Pancreas (tissue), 10 donors: ENCODE results near the gene APOL1. TPM values are rescaled to one million over a fixed set of nuclear protein-coding genes. Genes with fewer than 3 reads are reported as not detected.

ENCODE experiments used
- ATAC-seq, 4 donors: fragments of 200-7000 bp; cut with Tn5 transposase; one replicate each; pipeline versions ENCODE4 v1.8.0 to v1.9.1; 2020; ENCODE audit warnings: mild to moderate bottlenecking in 4 of 4, moderate library complexity in 4 of 4
- DNase-seq, 6 donors: peaks; one replicate each; pipeline ENCODE4 v3.0.0-alpha.2; 2020
- FAIRE-seq: peaks from 2 replicates; lab custom pipeline; 2012; peaks lifted over from hg19 to GRCh38; lab: Jason Lieb, UNC
- H3K27ac ChIP-seq, 4 donors: fragments of 200-600 bp; sonication (generic); 1 replicate in 3 of 4; 2 replicates in 1 of 4; pipeline versions ENCODE4 v1.5.0 to v1.8.0; 2020
- H3K27me3 ChIP-seq, 4 donors: fragments of 200-600 bp; one replicate each; pipeline ENCODE4 v1.8.0; 2021
- H3K36me3 ChIP-seq, 3 donors: fragments of 200-600 bp; sonication (generic) in 1 of 3; one replicate each; pipeline versions ENCODE4 v1.5.0 to v1.8.0; 2020 to 2021
- H3K4me1 ChIP-seq, 3 donors: fragments of 200-600 bp; one replicate each; pipeline ENCODE4 v1.8.0; 2021
- H3K4me3 ChIP-seq, 4 donors: fragments of 200-600 bp; sonication (generic) in 2 of 4; one replicate each; pipeline versions ENCODE4 v1.5.0 to v1.8.0; 2020 to 2021
- H3K9me3 ChIP-seq, 4 donors: fragments of 200-600 bp; one replicate each; pipeline ENCODE4 v1.8.0; 2021
- CTCF ChIP-seq, 4 donors: fragments of 200-600 bp; sonication (generic) in 3 of 4; IDR thresholded peaks; one replicate each; pipeline versions ENCODE4 v1.5.0 to v1.8.0; 2021; ENCODE audit warnings: antibody characterized with exemption in 4 of 4
- WGBS, 2 donors: extraction: QIAGEN DNeasy Blood & Tissue Kit; methylation state at CpG; one replicate each; pipeline ENCODE4 v1.1.7; 2013; 5-methylcytosine and 5-hydroxymethylcytosine counted together
- intact Hi-C, 3 donors: fragments of 100-400 bp; cut with DNase I; formaldehyde crosslinking; loops; one replicate each; pipeline versions ENCODE4 v1.11.1 to v1.14.2; 2022
- polyA plus RNA-seq, 2 donors: library from polyadenylated mRNA; stranded (reverse); fragments of 200-250 nt; gene quantifications; one replicate each; pipeline ENCODE4 v1.2.3, GENCODE V29; 2013
- total RNA-seq, 6 donors: library from RNA; stranded (reverse); fragmentation: NEBNext Ultra II Directional in 4 of 6; extraction: Animal tissue kit (Norgen Biotek cat#: 25700) in 4 of 6; gene quantifications; one replicate each; pipeline versions ENCODE4 v1.2.1 to v1.2.4, GENCODE V29; 2021 to 2023
- donor health status: healthy with polysubstance abuse.
- donor health status: DM: no; HTN: no; CAD: no; lungs with moderate emphysema.
- donor health status: DM: no; HTN: no; CAD: no.
- donor health status: control.
- donor health status: control.
- donor health status: Bipolar disorder and iron deficiency.
- donor health status: DM: yes; HTN: yes; CAD: no.
- donor health status: DM: no; HTN: no; CAD: no.
- donor health status: DM: no; HTN: no; CAD: no.
- donor health status: DM: yes; HTN: yes; CAD: no.

Gene APOL1
- total and polyA plus RNA-seq, 8 donors = 3.2 to 25.5 (median 5.5) TPM

DNA sequence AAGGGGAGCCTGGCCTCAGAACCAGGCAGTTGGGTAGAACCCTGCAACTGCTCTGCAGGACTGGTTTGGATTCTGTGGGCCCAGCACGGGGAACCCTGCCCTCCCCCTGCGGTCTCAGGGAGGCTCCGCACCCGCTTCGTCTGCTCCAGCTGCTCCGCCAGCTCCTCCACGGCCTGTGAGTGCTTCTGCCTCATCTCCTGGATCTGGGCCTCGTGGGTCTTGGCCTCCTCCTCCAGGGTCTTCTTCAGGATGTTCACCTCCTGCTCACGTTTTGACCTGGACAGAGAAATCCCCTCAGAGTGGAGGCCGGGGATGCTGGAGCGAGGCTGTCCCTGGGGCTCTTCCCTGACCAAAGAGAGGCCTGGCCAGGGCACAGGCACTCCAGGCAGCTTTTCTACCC, 41.9 kb downstream of the APOL1 start:
- Histone ChIP-seq H3K4me1 (no peaks in the 10 kb centered on the region), H3K27me3 (no peaks in the 10 kb centered on the region), H3K27ac (no peak overlapping the region), H3K4me3 (no peak overlapping the region), H3K36me3 (peaks cover 32 to 90% (median 84%) of the 10 kb centered on the region in 3 donors), H3K9me3 (no peaks in the 10 kb centered on the region)
- WGBS, 2 donors = 93 to 95% methylated on average over 11 of the region's 11 CpGs
- FAIRE-seq = no peak
- DNase-seq = peak in 2 of 6 donors; percentile 24 to 43
- intact Hi-C loops = no loop called here
- ATAC-seq = no peak
- TF ChIP-seq CTCF (IDR thresholded peaks at IDR 0.05) = no peak

DNA sequence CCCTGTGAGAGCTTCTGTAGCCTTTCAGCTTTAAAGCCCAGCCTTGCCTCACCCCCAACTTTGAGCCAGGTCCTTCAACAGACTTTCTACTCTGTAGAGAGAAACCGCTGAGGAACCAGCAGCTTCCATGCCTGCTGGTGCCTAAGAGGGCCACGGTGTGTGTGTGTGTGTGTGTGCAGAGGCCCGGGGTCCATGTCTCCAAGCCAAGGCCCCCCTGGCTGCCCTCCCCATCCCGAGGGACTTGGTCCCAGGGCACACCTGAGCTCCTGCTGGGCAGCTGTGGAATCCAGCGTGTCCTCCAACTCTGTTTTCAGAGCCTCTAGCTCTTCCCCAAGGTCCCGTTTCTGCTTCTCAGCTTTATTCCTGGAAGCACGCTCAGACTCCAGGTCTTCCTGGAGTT, 42.3 kb downstream of the APOL1 start:
- TF ChIP-seq CTCF (IDR thresholded peaks at IDR 0.05) = no peak
- Histone ChIP-seq H3K9me3 (no peaks in the 10 kb centered on the region), H3K27ac (no peak overlapping the region), H3K36me3 (peaks cover 36 to 90% (median 87%) of the 10 kb centered on the region in 3 donors), H3K27me3 (no peaks in the 10 kb centered on the region), H3K4me1 (no peaks in the 10 kb centered on the region), H3K4me3 (no peak overlapping the region)
- intact Hi-C loops = no loop called here
- ATAC-seq (no peak), FAIRE-seq (no peak), DNase-seq (peak in 2 of 6 donors; percentile 14 to 35)
- WGBS, 2 donors = 93 to 96% methylated on average over 7 of the region's 7 CpGs

DNA sequence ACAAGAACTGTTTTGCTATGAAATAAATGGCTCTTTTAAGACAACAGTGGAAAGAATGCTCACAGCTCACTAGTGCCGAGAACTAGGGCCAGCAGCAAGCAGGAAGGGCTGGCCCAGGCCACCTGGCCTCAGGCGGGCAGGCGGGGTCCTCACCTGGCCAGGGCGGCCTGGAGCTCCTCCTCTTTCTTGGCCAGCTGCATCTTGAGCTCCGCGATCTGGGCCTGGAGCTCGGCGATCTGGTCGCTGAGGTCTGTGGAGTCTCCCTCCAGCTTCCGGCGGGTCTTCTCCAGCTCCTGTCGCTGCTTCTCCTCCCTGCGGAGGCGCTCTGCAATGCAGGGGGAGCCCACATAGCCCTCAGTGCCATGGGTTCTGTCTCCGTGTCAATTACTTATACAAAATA, 43.8 kb downstream of the APOL1 start:
- DNase-seq (peak in 2 of 6 donors; percentile 30 to 42), FAIRE-seq (no peak), ATAC-seq (no peak)
- Histone ChIP-seq H3K4me1 (no peaks in the 10 kb centered on the region), H3K27ac (no peak overlapping the region), H3K9me3 (no peaks in the 10 kb centered on the region), H3K36me3 (peaks cover 45 to 100% (median 100%) of the 10 kb centered on the region in 3 donors), H3K27me3 (no peaks in the 10 kb centered on the region), H3K4me3 (no peak overlapping the region)
- no peak for TF ChIP-seq CTCF (IDR thresholded peaks at IDR 0.05)
- WGBS, 2 donors = 91 to 95% methylated on average over 15 of the region's 15 CpGs
- intact Hi-C loops = no loop called here

DNA sequence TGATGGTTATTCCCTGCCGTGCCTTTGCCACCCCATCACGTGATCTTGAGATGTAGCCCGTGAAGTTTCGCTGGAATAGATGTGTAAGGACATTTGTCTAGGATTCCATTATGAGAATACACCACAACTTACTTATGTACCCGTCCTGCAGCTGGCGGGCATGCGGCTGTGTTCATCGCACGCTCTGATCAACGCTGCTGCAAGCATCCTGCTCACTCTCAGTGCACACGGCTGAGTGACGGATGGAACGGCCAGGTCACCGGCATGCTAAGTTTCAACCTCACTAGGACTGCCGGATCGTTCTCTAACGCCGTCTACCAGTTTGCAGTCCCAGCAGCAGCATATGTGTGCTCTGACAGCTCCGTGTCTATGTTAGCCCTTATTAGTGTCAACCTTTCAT, 44.6 kb downstream of the APOL1 start:
- H3K9me3 ChIP-seq = no peaks in the 10 kb centered on the region
- 87 to 88% methylated on average over 19 of the region's 19 CpGs for WGBS, 2 donors
- H3K27ac ChIP-seq = no peak overlapping the region
- DNase-seq = peak in 2 of 6 donors; percentile 16 to 34
- no peak for TF ChIP-seq CTCF (IDR thresholded peaks at IDR 0.05)
- H3K36me3 ChIP-seq = peaks cover 39 to 100% (median 100%) of the 10 kb centered on the region in 3 donors
- H3K4me1 ChIP-seq = no peaks in the 10 kb centered on the region
- H3K4me3 ChIP-seq = no peak overlapping the region
- ATAC-seq = no peak
- FAIRE-seq = no peak
- intact Hi-C loops = no loop called here
- no peaks in the 10 kb centered on the region for H3K27me3 ChIP-seq

- Histone ChIP-seq H3K4me3 (no peak overlapping the region), H3K9me3 (no peaks in the 10 kb centered on the region), H3K27ac (no peak overlapping the region), H3K36me3 (peaks cover 37 to 100% (median 100%) of the 10 kb centered on the region in 3 donors), H3K27me3 (no peaks in the 10 kb centered on the region), H3K4me1 (no peaks in the 10 kb centered on the region)
- peak in 2 of 6 donors; percentile 12 to 30 for DNase-seq
- ATAC-seq = no peak
- intact Hi-C loops = no loop called here
- WGBS, 2 donors = 90 to 94% methylated on average over 8 of the region's 8 CpGs
- no peak for FAIRE-seq
- TF ChIP-seq CTCF (IDR thresholded peaks at IDR 0.05) = no peak
Observed at GRCh38 chr22:36298118-36298517, 45.2 kb downstream of the APOL1 start.
